B cell (primary cell): ENCODE results near the gene SASH1. TPM values are rescaled to one million over a fixed set of nuclear protein-coding genes. Genes with fewer than 3 reads are reported as not detected.

Experiments used
- ATAC-seq: fragments of 200-7000 bp; cut with Tn5 transposase; one replicate; pipeline ENCODE4 v1.10.0; 2021; ENCODE audit warnings: low read depth, mild to moderate bottlenecking, moderate number of reproducible peaks, moderate library complexity
- CTCF ChIA-PET: fragments of 350-600 bp; sonication (Branson Sonifier 250); formaldehyde crosslinking; loops from one replicate; lab custom pipeline; 2021; ENCODE audit warnings: antibody characterized with exemption, inconsistent platforms; lab: Charles Lee
- POLR2A ChIA-PET: fragments of 350-600 bp; sonication (Branson Sonifier 250); formaldehyde crosslinking; loops from one replicate; lab custom pipeline; 2021; ENCODE audit warnings: antibody characterized with exemption; lab: Charles Lee
- DNase-seq: peaks from one replicate; pipeline ENCODE4 v3.0.0; 2013
- H2AFZ ChIP-seq: 2 replicates; pipeline ENCODE4 v1.6.1; 2012; ENCODE audit warnings: mild to moderate bottlenecking, low read depth, low read length; ENCODE audit not compliant: insufficient read depth, poor library complexity, severe bottlenecking
- H3K27ac ChIP-seq, 2 donors: 1 replicate in 1 of 2; 2 replicates in 1 of 2; pipeline ENCODE4 v1.5.1; 2012 to 2013; ENCODE audit warnings: low read length in 2 of 2, mild to moderate bottlenecking in 2 of 2, moderate library complexity in 1 of 2
- H3K27me3 ChIP-seq, 4 experiments: fragments of 200-600 bp in 1 of 4; sonication (generic) in 1 of 4; replicated peaks in 1 of 4; 1 replicate in 2 of 4; 2 replicates in 2 of 4; pipeline versions ENCODE4 v1.6.1 to v1.7.0; 2013 to 2016; ENCODE audit warnings: low read length in 3 of 4, mild to moderate bottlenecking in 2 of 4, mixed read lengths in 1 of 4, moderate library complexity in 1 of 4; ENCODE audit not compliant: insufficient read depth in 4 of 4, control insufficient read depth in 3 of 4; ENCODE audit errors: control extremely low read depth in 1 of 4
- H3K36me3 ChIP-seq, 2 experiments: replicated peaks in 1 of 2; 1 replicate in 1 of 2; 2 replicates in 1 of 2; pipeline versions ENCODE4 v1.6.1 to v1.7.1; 2013; ENCODE audit warnings: low read length in 1 of 2; ENCODE audit not compliant: insufficient read depth in 2 of 2, control insufficient read depth in 1 of 2; ENCODE audit errors: control extremely low read depth in 1 of 2, extremely low read depth in 1 of 2
- H3K4me1 ChIP-seq, 2 donors: fragments of 200-600 bp in 1 of 2; sonication (generic) in 1 of 2; 1 replicate in 1 of 2; 2 replicates in 1 of 2; pipeline versions ENCODE4 v1.5.1 to v1.6.1; 2013 to 2017; ENCODE audit warnings: low read length in 2 of 2; ENCODE audit not compliant: control insufficient read depth in 2 of 2, insufficient read depth in 2 of 2
- H3K4me2 ChIP-seq: replicated peaks from 2 replicates; pipeline ENCODE3; 2012; ENCODE audit warnings: mild to moderate bottlenecking, low read depth, low read length; ENCODE audit not compliant: poor library complexity, severe bottlenecking
- H3K4me3 ChIP-seq, 5 experiments: fragments of 200-600 bp in 1 of 5; sonication (generic) in 1 of 5; 1 replicate in 3 of 5; 2 replicates in 2 of 5; pipeline versions ENCODE4 v1.5.1 to v1.7.0; 2011 to 2016; ENCODE audit warnings: low read length in 4 of 5, mild to moderate bottlenecking in 4 of 5, low read depth in 2 of 5, control low read depth in 1 of 5, moderate library complexity in 1 of 5; ENCODE audit not compliant: insufficient read depth in 1 of 5; ENCODE audit errors: control extremely low read depth in 1 of 5, extremely low read depth in 1 of 5
- H3K79me2 ChIP-seq: fragments of 200-600 bp; sonication (generic); one replicate; pipeline ENCODE4 v1.6.0; 2016; ENCODE audit warnings: low read length; ENCODE audit not compliant: control insufficient read depth, insufficient read depth
- H3K9ac ChIP-seq: fragments of 200-600 bp; sonication (generic); 2 replicates; pipeline ENCODE4 v1.6.1; 2017; ENCODE audit warnings: mild to moderate bottlenecking, low read length, moderate library complexity
- H3K9me3 ChIP-seq, 3 donors: one replicate each; pipeline versions ENCODE4 v1.6.1 to v1.7.1; 2013; ENCODE audit warnings: low read length in 2 of 3; ENCODE audit not compliant: control insufficient read depth in 2 of 3, insufficient read depth in 1 of 3; ENCODE audit errors: control extremely low read depth in 1 of 3
- H4K20me1 ChIP-seq: 2 replicates; pipeline ENCODE4 v1.6.0; 2012; ENCODE audit warnings: mild to moderate bottlenecking, low read length; ENCODE audit not compliant: insufficient read depth, control insufficient read depth, poor library complexity, severe bottlenecking
- H3K27ac Mint-ChIP-seq: one replicate; pipeline ENCODE4 v1.8.0; 2021; ENCODE audit warnings: mixed read lengths
- H3K27me3 Mint-ChIP-seq: one replicate; pipeline ENCODE4 v1.8.0; 2021; ENCODE audit warnings: mixed read lengths
- H3K4me1 Mint-ChIP-seq: one replicate; pipeline ENCODE4 v1.8.0; 2021; ENCODE audit warnings: mixed read lengths
- H3K4me3 Mint-ChIP-seq: one replicate; pipeline ENCODE4 v1.8.0; 2021; ENCODE audit warnings: mixed read lengths
- H3K9me3 Mint-ChIP-seq: one replicate; pipeline ENCODE4 v1.8.0; 2022; ENCODE audit warnings: mixed read lengths; ENCODE audit not compliant: insufficient read depth
- EZH2 ChIP-seq: IDR thresholded peaks from 2 replicates; pipeline ENCODE4 v1.6.1; 2012; ENCODE audit warnings: borderline replicate concordance, low read depth, mild to moderate bottlenecking, moderate library complexity, low read length; ENCODE audit not compliant: insufficient read depth, poor library complexity, severe bottlenecking
- WGBS: methylation state at CpG from one replicate; pipeline ENCODE4 v1.1.5; 2013; ENCODE audit warnings: missing lambda C conversion rate; ENCODE audit not compliant: insufficient coverage; 5-methylcytosine and 5-hydroxymethylcytosine counted together
- intact Hi-C: fragments of 100-400 bp; cut with micrococcal nuclease; formaldehyde crosslinking; loops from one replicate; pipeline ENCODE4 v1.10.0; 2022
- polyA plus RNA-seq: library from polyadenylated mRNA; depleted of rRNA; stranded (reverse); fragments of >200 nt; gene quantifications from 2 replicates; pipeline ENCODE4 v1.2.3, GENCODE V29; 2012
- total RNA-seq, 2 donors: library from RNA; stranded (reverse); fragments of 120-200 nt in 1 of 2; gene quantifications; 1 replicate in 1 of 2; 2 replicates in 1 of 2; pipeline versions ENCODE4 v1.2.3 to v1.2.4, GENCODE V29; 2013 to 2022
- TF ChIP-seq, protein P1 (sequence below): fragments of 200-600 bp; IDR thresholded peaks from one replicate; pipeline ENCODE4 v1.8.0; 2022; ENCODE audit warnings: antibody characterized with exemption, mild to moderate bottlenecking

Gene SASH1
- total and polyA plus RNA-seq, 2 donors (not counting 1 experiment from before 2014, with no cell fraction given) = 0.01 to 0.07 TPM

GRCh38 chr6:148503703-148504102, 161.1 kb downstream of the SASH1 start:
- Histone ChIP-seq H3K79me2 (no peaks in the 10 kb centered on the region), H3K4me2 (no peak overlapping the region), H2AFZ (no peak overlapping the region), H4K20me1 (no peaks in the 10 kb centered on the region), H3K9ac (no peak overlapping the region), H3K9me3 (no peaks in the 10 kb centered on the region), H3K27me3 (peaks cover 0 to 16% (median 0%) of the 10 kb centered on the region in 4 experiments), H3K27ac (no peak overlapping the region), H3K4me3 (no peak overlapping the region), H3K36me3 (no peaks in the 10 kb centered on the region), H3K4me1 (no peaks in the 10 kb centered on the region)
- DNase-seq (no peak), ATAC-seq (no peak)
- no peaks in the 10 kb centered on the region for H3K4me1 Mint-ChIP-seq
- no CpG with 5 or more reads among the region's 1 CpG for WGBS
- intact Hi-C loops = no loop called here
- peaks cover 43% of the 10 kb centered on the region for H3K27me3 Mint-ChIP-seq
- ChIA-PET POLR2A (no interaction called here), CTCF (no interaction called here)
- H3K27ac Mint-ChIP-seq = no peak overlapping the region
- H3K4me3 Mint-ChIP-seq = no peak overlapping the region
- no peaks in the 10 kb centered on the region for H3K9me3 Mint-ChIP-seq
- TF ChIP-seq EZH2 = no peak
- TF ChIP-seq, protein P1, sequence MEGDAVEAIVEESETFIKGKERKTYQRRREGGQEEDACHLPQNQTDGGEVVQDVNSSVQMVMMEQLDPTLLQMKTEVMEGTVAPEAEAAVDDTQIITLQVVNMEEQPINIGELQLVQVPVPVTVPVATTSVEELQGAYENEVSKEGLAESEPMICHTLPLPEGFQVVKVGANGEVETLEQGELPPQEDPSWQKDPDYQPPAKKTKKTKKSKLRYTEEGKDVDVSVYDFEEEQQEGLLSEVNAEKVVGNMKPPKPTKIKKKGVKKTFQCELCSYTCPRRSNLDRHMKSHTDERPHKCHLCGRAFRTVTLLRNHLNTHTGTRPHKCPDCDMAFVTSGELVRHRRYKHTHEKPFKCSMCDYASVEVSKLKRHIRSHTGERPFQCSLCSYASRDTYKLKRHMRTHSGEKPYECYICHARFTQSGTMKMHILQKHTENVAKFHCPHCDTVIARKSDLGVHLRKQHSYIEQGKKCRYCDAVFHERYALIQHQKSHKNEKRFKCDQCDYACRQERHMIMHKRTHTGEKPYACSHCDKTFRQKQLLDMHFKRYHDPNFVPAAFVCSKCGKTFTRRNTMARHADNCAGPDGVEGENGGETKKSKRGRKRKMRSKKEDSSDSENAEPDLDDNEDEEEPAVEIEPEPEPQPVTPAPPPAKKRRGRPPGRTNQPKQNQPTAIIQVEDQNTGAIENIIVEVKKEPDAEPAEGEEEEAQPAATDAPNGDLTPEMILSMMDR = no peak

GRCh38 chr6:148507774-148508173, 165.1 kb downstream of the SASH1 start:
- H3K4me3 Mint-ChIP-seq = no peak overlapping the region

More at GRCh38 chr6:148507774-148508173, 165.1 kb downstream of the SASH1 start:
- CTCF ChIA-PET = no interaction called here
- Histone ChIP-seq H3K79me2 (no peaks in the 10 kb centered on the region), H2AFZ (no peak overlapping the region), H3K4me2 (no peak overlapping the region), H3K9ac (no peak overlapping the region), H3K4me1 (peaks cover 0 to 5% of the 10 kb centered on the region in 2 donors), H3K27ac (no peak overlapping the region), H3K36me3 (no peaks in the 10 kb centered on the region), H3K9me3 (no peaks in the 10 kb centered on the region), H3K27me3 (peaks cover 0 to 22% (median 4%) of the 10 kb centered on the region in 4 experiments), H3K4me3 (no peak overlapping the region), H4K20me1 (no peaks in the 10 kb centered on the region)
- WGBS = 76% methylated on average over 2 of the region's 5 CpGs
- TF ChIP-seq, protein P1 = no peak
- TF ChIP-seq EZH2 = no peak
- peaks cover 33% of the 10 kb centered on the region for H3K27me3 Mint-ChIP-seq
- no peaks in the 10 kb centered on the region for H3K9me3 Mint-ChIP-seq
- H3K27ac Mint-ChIP-seq = no peak overlapping the region
- peaks cover 5% of the 10 kb centered on the region for H3K4me1 Mint-ChIP-seq
- ATAC-seq = no peak
- POLR2A ChIA-PET = no interaction called here
- DNase-seq = no peak
- intact Hi-C loops = no loop called here
